Neural crest cell (in vitro differentiated cells): ENCODE data around the gene AXIN2. TPM values are rescaled to one million over a fixed set of nuclear protein-coding genes. Genes with fewer than 3 reads are reported as not detected.

Experiments
- DNase-seq: peaks from one replicate; pipeline ENCODE4 v3.0.0; 2021; ENCODE audit warnings: low read depth, mixed read lengths, low spot score
- H3K27ac Mint-ChIP-seq: one replicate; pipeline ENCODE4 v1.8.0; 2021; ENCODE audit warnings: mild to moderate bottlenecking, mixed read lengths; ENCODE audit not compliant: unreplicated experiment
- H3K27me3 Mint-ChIP-seq: 2 replicates; pipeline ENCODE4 v1.8.0; 2021; ENCODE audit warnings: low read depth, mild to moderate bottlenecking, mixed read lengths
- H3K36me3 Mint-ChIP-seq: 2 replicates; pipeline ENCODE4 v1.8.0; 2021; ENCODE audit warnings: low read depth, mild to moderate bottlenecking, mixed read lengths
- H3K4me1 Mint-ChIP-seq: 2 replicates; pipeline ENCODE4 v1.8.0; 2021; ENCODE audit warnings: mixed read lengths
- H3K4me3 Mint-ChIP-seq: one replicate; pipeline ENCODE4 v1.8.0; 2021; ENCODE audit warnings: mild to moderate bottlenecking, mixed read lengths
- H3K9me3 Mint-ChIP-seq: 2 replicates; pipeline ENCODE4 v1.8.0; 2021; ENCODE audit warnings: mixed read lengths
- CTCF ChIP-seq: fragments of 200-600 bp; sonication (generic); conservative IDR thresholded peaks from 2 replicates; pipeline ENCODE4 v1.5.0; 2021; ENCODE audit warnings: antibody characterized with exemption, mild to moderate bottlenecking
- long read RNA-seq: library from polyadenylated mRNA; unstranded; transcript quantifications from one replicate; pipeline ENCODE4 v2.0.0, GENCODE V29; 2020
- total RNA-seq: library from RNA; stranded (reverse); gene quantifications from 2 replicates; pipeline ENCODE4 v1.2.1, GENCODE V29; 2021

AXIN2 gene
- 66.5 and 68.5 TPM in 2 replicates for total RNA-seq
- long read RNA-seq, partial matches to known transcripts = 6 of 11 reads
- long read RNA-seq, other reads (novel, unspliced or antisense) = 5 of 11 reads

GRCh38 chr17:65561452-65562205 is at the start of gene AXIN2:
Gene AXIN2 (minus strand): TSS chr17:65561648. CDS start chr17:65558620, 3,028 bp downstream.
- Mint-ChIP-seq H3K27me3 (peaks cover 3% of the 10 kb centered on the region), H3K9me3 (no peaks in the 10 kb centered on the region), H3K27ac (peak within 1 kb of the TSS; percentile 78), H3K4me1 (peaks cover 25% of the 10 kb centered on the region), H3K36me3 (peaks cover 7% of the 10 kb centered on the region), H3K4me3 (peak within 1 kb of the TSS; percentile 91)
- peak; percentile 46 for TF ChIP-seq CTCF
- DNase-seq = peak; percentile 89

GRCh38 chr17:65609749-65610148 is 48.3 kb upstream of the AXIN2 start:
- no peak for DNase-seq
- Mint-ChIP-seq H3K36me3 (peaks cover 3% of the 10 kb centered on the region), H3K9me3 (peaks cover 4% of the 10 kb centered on the region), H3K27ac (no peak overlapping the region), H3K27me3 (no peaks in the 10 kb centered on the region), H3K4me3 (no peak overlapping the region), H3K4me1 (no peaks in the 10 kb centered on the region)
- no peak for TF ChIP-seq CTCF

- Mint-ChIP-seq H3K9me3 (peaks cover 4% of the 10 kb centered on the region), H3K27ac (no peak overlapping the region), H3K36me3 (peaks cover 3% of the 10 kb centered on the region), H3K27me3 (no peaks in the 10 kb centered on the region), H3K4me3 (no peak overlapping the region), H3K4me1 (no peaks in the 10 kb centered on the region)
- no peak for DNase-seq
- TF ChIP-seq CTCF = no peak
These were observed 47.8 kb upstream of the AXIN2 start for GRCh38 chr17:65609286-65609685.

GRCh38 chr17:65604070-65604469 is 42.6 kb upstream of the AXIN2 start:
- no peaks in the 10 kb centered on the region for H3K27me3 Mint-ChIP-seq
- H3K9me3 Mint-ChIP-seq = peaks cover 2% of the 10 kb centered on the region
- peaks cover 3% of the 10 kb centered on the region for H3K36me3 Mint-ChIP-seq
- no peak for TF ChIP-seq CTCF
- no peak overlapping the region for H3K4me3 Mint-ChIP-seq
- no peak for DNase-seq
- H3K4me1 Mint-ChIP-seq = peaks cover 17% of the 10 kb centered on the region
- no peak overlapping the region for H3K27ac Mint-ChIP-seq

GRCh38 chr17:65601881-65602280 is 40.4 kb upstream of the AXIN2 start:
- peaks cover 2% of the 10 kb centered on the region for H3K9me3 Mint-ChIP-seq
- peaks cover 3% of the 10 kb centered on the region for H3K36me3 Mint-ChIP-seq
- no peak for TF ChIP-seq CTCF
- no peaks in the 10 kb centered on the region for H3K27me3 Mint-ChIP-seq
- H3K4me1 Mint-ChIP-seq = peaks cover 17% of the 10 kb centered on the region
- no peak for DNase-seq
- no peak overlapping the region for H3K27ac Mint-ChIP-seq
- H3K4me3 Mint-ChIP-seq = no peak overlapping the region
